GM12878 (cell line): ENCODE measurements around the gene MROH9. TPM values are rescaled to one million over a fixed set of nuclear protein-coding genes. Genes with fewer than 3 reads are reported as not detected.

Experiments used
- ATAC-seq: fragments of 200-7000 bp; cut with Tn5 transposase; 3 replicates; pipeline ENCODE4 v1.9.1; 2020; ENCODE audit warnings: mild to moderate bottlenecking, moderate library complexity
- BruUV-seq: library from RNA; stranded (reverse); fragments of 400-500 nt; replicated peaks from 2 replicates; lab custom pipeline; 2021; lab: Mats Ljungman, UMichigan
- CTCF ChIA-PET: fragments of 300-600 bp; sonication (Branson Sonifier 250); formaldehyde crosslinking; extraction: SDS; loops from one replicate; lab custom pipeline; 2021; ENCODE audit warnings: inconsistent platforms; lab: Yijun Ruan, JAX
- POLR2A ChIA-PET: fragments of 350-600 bp; formaldehyde crosslinking; extraction: SDS; loops from one replicate; lab custom pipeline; 2021; ENCODE audit warnings: inconsistent platforms; lab: Charles Lee
- RAD21 ChIA-PET: fragments of 300-600 bp; sonication (Branson Sonifier 250); formaldehyde crosslinking; loops from one replicate; lab custom pipeline; 2023; ENCODE audit warnings: antibody characterized with exemption; ENCODE audit not compliant: unreplicated experiment; lab: Charles Lee
- SMC1A ChIA-PET: fragments of 300-600 bp; sonication (Branson Sonifier 250); formaldehyde crosslinking; loops from one replicate; lab custom pipeline; 2023; ENCODE audit not compliant: unreplicated experiment, uncharacterized antibody; lab: Charles Lee
- DNase-seq: peaks from one replicate; pipeline ENCODE4 v3.0.0-alpha.2; 2011; ENCODE audit warnings: low read depth, low spot score
- FAIRE-seq: peaks from 3 replicates; lab custom pipeline; 2011; peaks lifted over from hg19 to GRCh38; lab: Jason Lieb, UNC
- H2AFZ ChIP-seq: 2 replicates; pipeline ENCODE4 v1.6.0; 2011; ENCODE audit warnings: low read depth, low read length, control low read depth; ENCODE audit not compliant: control insufficient read depth
- H3K27ac ChIP-seq: 2 replicates; pipeline ENCODE4 v1.5.1; 2011; ENCODE audit warnings: control low read depth; ENCODE audit not compliant: control insufficient read depth, insufficient read depth
- H3K27me3 ChIP-seq, 2 experiments: replicated peaks in 1 of 2; 2 replicates each; pipeline versions ENCODE4 v1.6.0 to v1.6.1; 2011; ENCODE audit warnings: low read length in 1 of 2; ENCODE audit not compliant: control insufficient read depth in 2 of 2, insufficient read depth in 2 of 2
- H3K36me3 ChIP-seq, 2 experiments: 2 replicates each; pipeline ENCODE4 v1.5.1; 2011; ENCODE audit warnings: low read length in 1 of 2; ENCODE audit not compliant: control insufficient read depth in 2 of 2, insufficient read depth in 2 of 2
- H3K4me1 ChIP-seq: 2 replicates; pipeline ENCODE4 v1.6.1; 2011; ENCODE audit warnings: mild to moderate bottlenecking, low read length, moderate library complexity, mixed read lengths; ENCODE audit not compliant: control insufficient read depth, insufficient read depth
- H3K4me2 ChIP-seq: 2 replicates; pipeline ENCODE4 v1.6.0; 2011; ENCODE audit warnings: control low read depth; ENCODE audit not compliant: control insufficient read depth, insufficient read depth
- H3K4me3 ChIP-seq: fragments of 200-600 bp; sonication (generic); 2 replicates; pipeline ENCODE4 v1.5.1; 2016
- H3K79me2 ChIP-seq: 2 replicates; pipeline ENCODE4 v1.6.0; 2011; ENCODE audit warnings: low read length; ENCODE audit not compliant: control insufficient read depth, insufficient read depth
- H3K9ac ChIP-seq: 2 replicates; pipeline ENCODE4 v1.8.0; 2011; ENCODE audit warnings: low read length, control low read depth, mixed read lengths; ENCODE audit not compliant: control insufficient read depth, insufficient read depth
- H3K9me3 ChIP-seq: replicated peaks from 3 replicates; pipeline ENCODE4 v1.5.1; 2011; ENCODE audit warnings: mild to moderate bottlenecking, low read length; ENCODE audit not compliant: control insufficient read depth, insufficient read depth
- H4K20me1 ChIP-seq: 2 replicates; pipeline ENCODE4 v1.6.0; 2011; ENCODE audit not compliant: control insufficient read depth, insufficient read depth
- CHD4 ChIP-seq: fragments of 200-600 bp; sonication (generic); IDR thresholded peaks from 2 replicates; pipeline ENCODE4 v1.6.1; 2016; ENCODE audit warnings: mild to moderate bottlenecking
- ESRRA ChIP-seq: IDR thresholded peaks from 2 replicates; pipeline ENCODE4 v1.6.1; 2012; ENCODE audit warnings: mild to moderate bottlenecking, low read length, improper control_type of control experiment
- HDGF ChIP-seq: fragments of 450-650 bp; IDR thresholded peaks from 2 replicates; pipeline ENCODE4 v1.6.1; 2016; ENCODE audit warnings: antibody characterized with exemption
- KDM1A ChIP-seq: fragments of 200-600 bp; sonication (generic); IDR thresholded peaks from 2 replicates; pipeline ENCODE4 v1.6.1; 2016; ENCODE audit warnings: borderline replicate concordance
- POLR2AphosphoS2 ChIP-seq: IDR thresholded peaks from 2 replicates; pipeline ENCODE4 v1.6.1; 2011; ENCODE audit warnings: low read depth, mild to moderate bottlenecking, low read length, improper control_type of control experiment, moderate library complexity
- RB1 ChIP-seq: fragments of 450-650 bp; formaldehyde crosslinking; IDR thresholded peaks from 2 replicates; pipeline ENCODE4 v1.6.1; 2017; ENCODE audit warnings: mild to moderate bottlenecking, borderline replicate concordance
- SIN3A ChIP-seq: IDR thresholded peaks from 2 replicates; pipeline ENCODE4 v1.6.1; 2012; ENCODE audit warnings: low read depth, low read length, improper control_type of control experiment
- SREBF2 ChIP-seq: IDR thresholded peaks from 2 replicates; pipeline ENCODE4 v1.6.1; 2012; ENCODE audit warnings: mild to moderate bottlenecking, low read length
- STAT1 ChIP-seq: fragments of 450-650 bp; conservative IDR thresholded peaks from 2 replicates; pipeline ENCODE4 v1.6.1; 2014; ENCODE audit warnings: antibody characterized with exemption, mild to moderate bottlenecking
- TCF12 ChIP-seq: IDR thresholded peaks from 2 replicates; pipeline ENCODE4 v1.6.1; 2011; ENCODE audit warnings: low read depth, mild to moderate bottlenecking, low read length
- ZNF207 ChIP-seq: fragments of 450-650 bp; IDR thresholded peaks from 2 replicates; pipeline ENCODE4 v1.6.1; 2014; ENCODE audit warnings: antibody characterized with exemption, mild to moderate bottlenecking, borderline replicate concordance
- ZNF274 ChIP-seq: IDR thresholded peaks from one replicate; pipeline ENCODE4 v1.8.0; 2011; ENCODE audit not compliant: insufficient read length, insufficient read depth
- ZNF384 ChIP-seq: IDR thresholded peaks from 2 replicates; pipeline ENCODE4 v1.6.1; 2012; ENCODE audit warnings: low read depth, mild to moderate bottlenecking, low read length, improper control_type of control experiment, borderline replicate concordance
- WGBS: methylation state at CpG from one replicate; pipeline ENCODE4 v1.1.6; 2016; ENCODE audit warnings: low lambda C conversion rate; ENCODE audit not compliant: insufficient replicate concordance, insufficient coverage; ENCODE audit errors: missing lambda C conversion rate; 5-methylcytosine and 5-hydroxymethylcytosine counted together
- in situ Hi-C: fragments of 300-500 bp; cut with MboI; formaldehyde crosslinking; loops from 9 replicates; pipeline ENCODE4 v1.14.3; 2018; ENCODE audit warnings: mixed read lengths
- intact Hi-C: fragments of 100-400 bp; cut with micrococcal nuclease; formaldehyde crosslinking; loops from one replicate; pipeline ENCODE4 v1.14.2; 2022; ENCODE audit not compliant: unreplicated experiment
- polyA plus RNA-seq, 11 experiments: library from polyadenylated mRNA; depleted of rRNA in 4 of 11; unstranded in 6 of 11; stranded (reverse) in 5 of 11; fragments of >200 nt; fragmentation: Nextera tagmentation in 4 of 11; fragmentation: Illumina TruSeq in 1 of 11; extraction: Ambion mirVana in 4 of 11; extraction: Trizol in 1 of 11; gene quantifications; 1 replicate in 1 of 11; 2 replicates in 10 of 11; pipeline versions ENCODE4 v1.2.1 to v1.2.3, GENCODE V29; 2011 to 2016; ENCODE audit warnings: inconsistent platforms in 2 of 11, missing spikeins in 2 of 11, low read depth in 1 of 11
- total RNA-seq, 4 experiments: library from RNA; depleted of rRNA in 3 of 4; stranded (reverse); fragments of >200 nt in 3 of 4; fragmentation: Illumina TruSeq in 1 of 4; extraction: Trizol in 1 of 4; gene quantifications; 2 replicates each; pipeline versions ENCODE4 v1.2.1 to v1.2.3, GENCODE V29; 2013 to 2021
- TF ChIP-seq, protein P1 (sequence below): IDR thresholded peaks from 2 replicates; pipeline ENCODE4 v1.6.1; 2012; ENCODE audit warnings: low read length, inconsistent platforms
- TF ChIP-seq, protein P2 (sequence below): IDR thresholded peaks from 2 replicates; pipeline ENCODE4 v1.6.1; 2011; ENCODE audit warnings: mild to moderate bottlenecking, low read depth, low read length, moderate library complexity; ENCODE audit not compliant: insufficient replicate concordance
- TF ChIP-seq, protein P3 (sequence below): IDR thresholded peaks from 2 replicates; pipeline ENCODE4 v1.6.1; 2011; ENCODE audit warnings: borderline replicate concordance, low read depth, mild to moderate bottlenecking, moderate library complexity, mixed read lengths, low read length; ENCODE audit not compliant: insufficient read depth; ENCODE audit errors: extremely low read length

MROH9 gene
- total and polyA plus RNA-seq, 10 of the 15 experiments (the other 5 are each of a cell fraction or from before 2014, with no cell fraction given), result not detected

DNA sequence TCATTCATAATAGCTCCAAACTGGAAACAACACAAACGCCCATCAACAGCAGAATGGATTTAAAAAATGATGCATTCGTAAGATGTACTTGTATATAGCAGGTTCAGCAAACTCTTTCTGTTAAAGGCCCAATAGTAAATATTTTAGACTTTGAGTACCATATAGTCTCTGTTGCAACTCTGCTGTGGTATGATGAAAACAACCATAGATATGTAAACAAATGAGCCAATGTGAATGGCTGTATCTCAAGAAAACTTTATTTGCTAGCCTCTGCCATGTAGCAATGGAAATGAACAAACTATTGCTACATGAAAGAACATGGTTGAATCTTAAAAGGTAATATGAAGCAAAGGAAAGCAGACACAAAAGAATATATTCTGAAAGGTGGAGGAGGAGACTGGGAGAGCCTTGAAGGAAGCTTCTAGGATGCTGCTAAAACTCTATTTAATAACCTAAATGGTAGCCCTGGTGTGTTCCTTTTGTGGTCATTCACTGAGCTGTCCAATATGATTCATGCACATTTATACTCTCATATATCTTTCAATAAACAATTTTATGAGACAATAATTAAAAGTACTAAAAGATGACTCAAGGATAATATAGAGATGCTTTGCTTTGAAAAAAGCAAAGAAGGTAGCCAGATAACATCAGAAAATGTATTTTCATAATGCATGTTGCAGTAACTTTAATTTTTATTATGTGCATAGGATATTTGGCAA lies 126.2 kb downstream of the MROH9 start:
- ChIA-PET POLR2A (no interaction called here), RAD21 (no interaction called here), SMC1A (no interaction called here), CTCF (no interaction called here)
- H3K27me3 ChIP-seq, result no peaks in the 10 kb centered on the region
- H3K9ac ChIP-seq, result no peak overlapping the region
- BruUV-seq, result no TSS peak
- H3K4me2 ChIP-seq, result no peak overlapping the region
- H4K20me1 ChIP-seq, result no peaks in the 10 kb centered on the region
- no peaks in the 10 kb centered on the region for H3K4me1 ChIP-seq
- FAIRE-seq (no peak), ATAC-seq (no peak), DNase-seq (no peak)
- 11% methylated on average over 2 of the region's 2 CpGs for WGBS
- H3K36me3 ChIP-seq, result no peaks in the 10 kb centered on the region
- in situ Hi-C loops (no loop called here), intact Hi-C loops (no loop called here)
- TF ChIP-seq, protein P1, sequence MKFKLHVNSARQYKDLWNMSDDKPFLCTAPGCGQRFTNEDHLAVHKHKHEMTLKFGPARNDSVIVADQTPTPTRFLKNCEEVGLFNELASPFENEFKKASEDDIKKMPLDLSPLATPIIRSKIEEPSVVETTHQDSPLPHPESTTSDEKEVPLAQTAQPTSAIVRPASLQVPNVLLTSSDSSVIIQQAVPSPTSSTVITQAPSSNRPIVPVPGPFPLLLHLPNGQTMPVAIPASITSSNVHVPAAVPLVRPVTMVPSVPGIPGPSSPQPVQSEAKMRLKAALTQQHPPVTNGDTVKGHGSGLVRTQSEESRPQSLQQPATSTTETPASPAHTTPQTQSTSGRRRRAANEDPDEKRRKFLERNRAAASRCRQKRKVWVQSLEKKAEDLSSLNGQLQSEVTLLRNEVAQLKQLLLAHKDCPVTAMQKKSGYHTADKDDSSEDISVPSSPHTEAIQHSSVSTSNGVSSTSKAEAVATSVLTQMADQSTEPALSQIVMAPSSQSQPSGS, result no peak
- TF ChIP-seq SREBF2 (no peak), POLR2AphosphoS2 (no peak)
- no peak overlapping the region for H3K27ac ChIP-seq
- H3K4me3 ChIP-seq, result no peak overlapping the region
- no peak overlapping the region for H2AFZ ChIP-seq
- H3K9me3 ChIP-seq, result no peaks in the 10 kb centered on the region
- no peaks in the 10 kb centered on the region for H3K79me2 ChIP-seq

DNA sequence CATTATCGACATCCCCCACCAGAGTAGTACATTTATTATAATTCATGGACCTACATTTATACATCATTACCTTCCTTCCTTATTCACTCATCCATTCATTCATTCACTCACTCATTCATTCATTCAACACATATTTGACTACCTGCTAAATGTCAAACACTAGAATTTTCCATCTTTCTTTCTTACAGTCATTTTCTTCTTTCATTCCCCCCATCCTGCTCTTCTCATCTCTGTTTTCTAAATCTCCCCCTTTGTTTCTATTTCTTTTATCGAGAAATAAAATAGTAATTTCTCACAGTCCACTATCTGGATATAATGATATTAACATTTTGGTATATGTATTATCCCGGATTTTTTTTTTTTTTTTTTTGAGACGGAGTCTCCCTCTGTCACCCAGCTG lies 127.6 kb downstream of the MROH9 start:
- ChIA-PET RAD21 (no interaction called here), CTCF (no interaction called here), POLR2A (no interaction called here), SMC1A (no interaction called here)
- no peaks in the 10 kb centered on the region for H4K20me1 ChIP-seq
- no peak overlapping the region for H3K4me2 ChIP-seq
- in situ Hi-C loops (no loop called here), intact Hi-C loops (no loop called here)
- no peaks in the 10 kb centered on the region for H3K27me3 ChIP-seq
- no peak overlapping the region for H3K27ac ChIP-seq
- H2AFZ ChIP-seq, result no peak overlapping the region
- FAIRE-seq (no peak), DNase-seq (no peak), ATAC-seq (no peak)
- WGBS, result 24% methylated on average over 3 of the region's 4 CpGs
- no TSS peak for BruUV-seq
- no peaks in the 10 kb centered on the region for H3K79me2 ChIP-seq
- H3K9ac ChIP-seq, result no peak overlapping the region
- no peaks in the 10 kb centered on the region for H3K9me3 ChIP-seq
- H3K4me3 ChIP-seq, result no peak overlapping the region
- no peaks in the 10 kb centered on the region for H3K4me1 ChIP-seq
- no peaks in the 10 kb centered on the region for H3K36me3 ChIP-seq
- TF ChIP-seq ZNF274, result no peak
- no peak for TF ChIP-seq ESRRA
- no peak for TF ChIP-seq TCF12
- TF ChIP-seq RB1, result no peak
- TF ChIP-seq STAT1, result no peak
- no peak for TF ChIP-seq HDGF
- TF ChIP-seq CHD4, result no peak
- TF ChIP-seq SIN3A, result no peak
- no peak for TF ChIP-seq ZNF207
- no peak for TF ChIP-seq KDM1A
- TF ChIP-seq, protein P2, sequence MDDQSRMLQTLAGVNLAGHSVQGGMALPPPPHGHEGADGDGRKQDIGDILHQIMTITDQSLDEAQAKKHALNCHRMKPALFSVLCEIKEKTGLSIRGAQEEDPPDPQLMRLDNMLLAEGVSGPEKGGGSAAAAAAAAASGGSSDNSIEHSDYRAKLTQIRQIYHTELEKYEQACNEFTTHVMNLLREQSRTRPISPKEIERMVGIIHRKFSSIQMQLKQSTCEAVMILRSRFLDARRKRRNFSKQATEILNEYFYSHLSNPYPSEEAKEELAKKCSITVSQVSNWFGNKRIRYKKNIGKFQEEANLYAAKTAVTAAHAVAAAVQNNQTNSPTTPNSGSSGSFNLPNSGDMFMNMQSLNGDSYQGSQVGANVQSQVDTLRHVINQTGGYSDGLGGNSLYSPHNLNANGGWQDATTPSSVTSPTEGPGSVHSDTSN, result no peak
- TF ChIP-seq, protein P3, sequence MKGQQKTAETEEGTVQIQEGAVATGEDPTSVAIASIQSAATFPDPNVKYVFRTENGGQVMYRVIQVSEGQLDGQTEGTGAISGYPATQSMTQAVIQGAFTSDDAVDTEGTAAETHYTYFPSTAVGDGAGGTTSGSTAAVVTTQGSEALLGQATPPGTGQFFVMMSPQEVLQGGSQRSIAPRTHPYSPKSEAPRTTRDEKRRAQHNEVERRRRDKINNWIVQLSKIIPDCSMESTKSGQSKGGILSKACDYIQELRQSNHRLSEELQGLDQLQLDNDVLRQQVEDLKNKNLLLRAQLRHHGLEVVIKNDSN, result no peak
- TF ChIP-seq ZNF384, result no peak
